HEK293 (cell line): ENCODE measurements around the gene CCDC78.

Source experiments
- ATF2 ChIP-seq: fragments of 450-650 bp; formaldehyde crosslinking; IDR thresholded peaks from 2 replicates; pipeline ENCODE4 v1.5.1; 2016; ENCODE audit warnings: missing biosample characterization, missing genetic modification characterization, low read depth
- BCL11B ChIP-seq: fragments of 450-650 bp; formaldehyde crosslinking; IDR thresholded peaks from 2 replicates; pipeline ENCODE4 v1.5.1; 2016; ENCODE audit warnings: low read depth, missing biosample characterization, missing genetic modification characterization
- EGR2 ChIP-seq: fragments of 450-650 bp; formaldehyde crosslinking; IDR thresholded peaks from 2 replicates; pipeline ENCODE4 v1.5.1; 2016; ENCODE audit warnings: low read depth, missing biosample characterization, missing genetic modification characterization
- ELK4 ChIP-seq: IDR thresholded peaks from 2 replicates; pipeline ENCODE4 v1.6.1; 2011; ENCODE audit warnings: mild to moderate bottlenecking, low read depth, low read length, borderline replicate concordance
- IKZF3 ChIP-seq: fragments of 450-650 bp; IDR thresholded peaks from 2 replicates; pipeline ENCODE4 v1.5.0; 2018; ENCODE audit warnings: missing biosample characterization, mild to moderate bottlenecking, missing genetic modification characterization, moderate library complexity
- KLF10 ChIP-seq: fragments of 450-650 bp; IDR thresholded peaks from 2 replicates; pipeline ENCODE4 v1.5.1; 2018; ENCODE audit warnings: missing biosample characterization, mild to moderate bottlenecking, missing genetic modification characterization
- KLF16 ChIP-seq: fragments of 450-650 bp; formaldehyde crosslinking; IDR thresholded peaks from 2 replicates; pipeline ENCODE4 v1.5.1; 2017; ENCODE audit warnings: missing biosample characterization, missing genetic modification characterization
- ZBTB11 ChIP-seq: fragments of 450-650 bp; formaldehyde crosslinking; conservative IDR thresholded peaks from 2 replicates; pipeline ENCODE4 v1.5.1; 2016; ENCODE audit warnings: low read depth, missing biosample characterization, missing genetic modification characterization
- ZBTB26 ChIP-seq: fragments of 450-650 bp; formaldehyde crosslinking; optimal IDR thresholded peaks from 2 replicates; pipeline ENCODE3; 2016; ENCODE audit warnings: missing biosample characterization, mild to moderate bottlenecking, missing genetic modification characterization
- ZBTB6 ChIP-seq: fragments of 450-650 bp; formaldehyde crosslinking; IDR thresholded peaks from 2 replicates; pipeline ENCODE4 v1.5.1; 2017; ENCODE audit warnings: missing biosample characterization, missing genetic modification characterization
- ZEB2 ChIP-seq: fragments of 450-650 bp; formaldehyde crosslinking; IDR thresholded peaks from 2 replicates; pipeline ENCODE4 v1.5.1; 2016; ENCODE audit warnings: missing biosample characterization, missing genetic modification characterization
- ZFP69B ChIP-seq: fragments of 450-650 bp; formaldehyde crosslinking; IDR thresholded peaks from 2 replicates; pipeline ENCODE4 v1.5.1; 2016; ENCODE audit warnings: missing biosample characterization, missing genetic modification characterization
- ZNF114 ChIP-seq: fragments of 450-650 bp; formaldehyde crosslinking; IDR thresholded peaks from 2 replicates; pipeline ENCODE4 v1.5.0; 2017; ENCODE audit warnings: missing biosample characterization, missing genetic modification characterization
- ZNF148 ChIP-seq: fragments of 450-650 bp; formaldehyde crosslinking; IDR thresholded peaks from 2 replicates; pipeline ENCODE4 v1.5.0; 2017; ENCODE audit warnings: missing biosample characterization, missing genetic modification characterization, borderline replicate concordance
- ZNF155 ChIP-seq: fragments of 450-650 bp; formaldehyde crosslinking; IDR thresholded peaks from 2 replicates; pipeline ENCODE4 v1.5.1; 2016; ENCODE audit warnings: missing biosample characterization, missing genetic modification characterization
- ZNF184 ChIP-seq: fragments of 450-650 bp; IDR thresholded peaks from 2 replicates; pipeline ENCODE4 v1.5.1; 2018; ENCODE audit warnings: missing biosample characterization, mild to moderate bottlenecking, missing genetic modification characterization
- ZNF391 ChIP-seq: fragments of 450-650 bp; formaldehyde crosslinking; IDR thresholded peaks from 2 replicates; pipeline ENCODE4 v1.5.1; 2016; ENCODE audit warnings: low read depth, missing biosample characterization, missing genetic modification characterization, borderline replicate concordance
- ZNF501 ChIP-seq: fragments of 450-650 bp; formaldehyde crosslinking; IDR thresholded peaks from 2 replicates; pipeline ENCODE4 v1.5.1; 2016; ENCODE audit warnings: missing biosample characterization, missing genetic modification characterization
- ZNF510 ChIP-seq: fragments of 450-650 bp; formaldehyde crosslinking; IDR thresholded peaks from 2 replicates; pipeline ENCODE4 v1.5.1; 2018; ENCODE audit warnings: mild to moderate bottlenecking, missing genetic modification characterization, missing biosample characterization; ENCODE audit not compliant: insufficient replicate concordance
- ZNF600 ChIP-seq: fragments of 450-650 bp; formaldehyde crosslinking; IDR thresholded peaks from 2 replicates; pipeline ENCODE4 v1.5.1; 2016; ENCODE audit warnings: missing biosample characterization, missing genetic modification characterization
- ZNF610 ChIP-seq: fragments of 450-650 bp; formaldehyde crosslinking; IDR thresholded peaks from 2 replicates; pipeline ENCODE4 v1.5.1; 2016; ENCODE audit warnings: missing biosample characterization, missing genetic modification characterization, borderline replicate concordance
- ZNF660 ChIP-seq: fragments of 450-650 bp; IDR thresholded peaks from 2 replicates; pipeline ENCODE4 v1.5.1; 2018; ENCODE audit warnings: missing biosample characterization, mild to moderate bottlenecking, missing genetic modification characterization
- ZNF677 ChIP-seq: fragments of 450-650 bp; IDR thresholded peaks from 2 replicates; pipeline ENCODE4 v1.5.0; 2018; ENCODE audit warnings: missing biosample characterization, mild to moderate bottlenecking, missing genetic modification characterization, moderate library complexity
- ZNF704 ChIP-seq: fragments of 450-650 bp; formaldehyde crosslinking; IDR thresholded peaks from 2 replicates; pipeline ENCODE4 v1.5.1; 2016; ENCODE audit warnings: missing biosample characterization, missing genetic modification characterization
- ZNF843 ChIP-seq: fragments of 450-650 bp; formaldehyde crosslinking; IDR thresholded peaks from 2 replicates; pipeline ENCODE4 v1.5.1; 2016; ENCODE audit warnings: missing biosample characterization, missing genetic modification characterization

CCDC78 gene

GRCh38 chr16:679814-680624 lies 46.2 kb downstream of the CCDC78 start, which contains the start of gene STUB1 (continued):
- TF ChIP-seq ZNF677 (tag by site-specific recombination) (no peak), ZNF391 (tag by site-specific recombination) (peak; percentile 71; the same call in 1 of the 2 replicates), ZNF148 (no peak), ZNF704 (tag by site-specific recombination) (no peak), ZEB2 (tag by site-specific recombination) (peak; percentile 8), ZBTB6 (tag by site-specific recombination) (peak; percentile 67), ZNF510 (tag by site-specific recombination) (no peak), ZNF155 (no peak), ZBTB26 (tag by site-specific recombination) (peak; percentile 93), BCL11B (tag by site-specific recombination) (peak; percentile 53; the same call in 1 of the 2 replicates), ZNF660 (peak; percentile 56; the same call in 1 of the 2 replicates), ZNF610 (tag by site-specific recombination) (peak; percentile 62; the same call in 1 of the 2 replicates), EGR2 (tag by site-specific recombination) (peak; percentile 78), ZNF843 (peak; percentile 67), ZNF184 (tag by site-specific recombination) (no peak), ATF2 (tag by site-specific recombination) (no peak), ZBTB11 (peak; percentile 69), ZNF501 (tag by site-specific recombination) (0 out of 2 replicates have a peak, but pooled peaks have one; percentile 11), KLF10 (tag by site-specific recombination) (peak; percentile 38; the same call in 1 of the 2 replicates), ELK4 (peak; percentile 49; the same call in 1 of the 2 replicates), ZNF114 (no peak), IKZF3 (tag by site-specific recombination) (no peak), ZFP69B (tag by site-specific recombination) (peak; percentile 77; the same call in 1 of the 2 replicates), ZNF600 (tag by site-specific recombination) (peak; percentile 45), KLF16 (tag by site-specific recombination) (peak; percentile 75)
